ENCODE measurements around the gene RNF217. TPM values are rescaled to one million over a fixed set of nuclear protein-coding genes. Genes with fewer than 3 reads are reported as not detected.

The RNF217 gene
- polyA plus RNA-seq, 3 donors: 14.9 to 16.8 (median 15.8) TPM

DNA sequence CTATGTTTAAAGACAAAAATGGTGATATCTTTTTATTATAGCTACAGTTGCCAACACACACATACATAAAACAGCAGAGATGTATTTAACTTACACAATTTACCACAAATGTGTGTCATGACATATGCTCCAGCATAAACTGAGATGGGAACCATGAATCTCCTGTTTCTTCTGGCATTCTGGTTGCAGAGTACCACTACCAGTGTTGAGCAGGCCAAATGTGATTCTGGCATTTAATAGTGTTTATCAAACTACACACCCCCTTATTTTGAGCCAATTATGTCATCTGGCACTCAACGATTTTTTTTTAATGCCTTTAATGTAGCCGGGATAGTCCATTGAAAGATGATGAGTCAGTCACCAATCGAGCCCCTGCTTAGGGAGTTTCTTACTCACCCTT, 132.3 kb downstream of the RNF217 start:
- no peak for DNase-seq (ENCODE audit: low read depth in 3 of 3, low spot score in 2 of 3)

DNA sequence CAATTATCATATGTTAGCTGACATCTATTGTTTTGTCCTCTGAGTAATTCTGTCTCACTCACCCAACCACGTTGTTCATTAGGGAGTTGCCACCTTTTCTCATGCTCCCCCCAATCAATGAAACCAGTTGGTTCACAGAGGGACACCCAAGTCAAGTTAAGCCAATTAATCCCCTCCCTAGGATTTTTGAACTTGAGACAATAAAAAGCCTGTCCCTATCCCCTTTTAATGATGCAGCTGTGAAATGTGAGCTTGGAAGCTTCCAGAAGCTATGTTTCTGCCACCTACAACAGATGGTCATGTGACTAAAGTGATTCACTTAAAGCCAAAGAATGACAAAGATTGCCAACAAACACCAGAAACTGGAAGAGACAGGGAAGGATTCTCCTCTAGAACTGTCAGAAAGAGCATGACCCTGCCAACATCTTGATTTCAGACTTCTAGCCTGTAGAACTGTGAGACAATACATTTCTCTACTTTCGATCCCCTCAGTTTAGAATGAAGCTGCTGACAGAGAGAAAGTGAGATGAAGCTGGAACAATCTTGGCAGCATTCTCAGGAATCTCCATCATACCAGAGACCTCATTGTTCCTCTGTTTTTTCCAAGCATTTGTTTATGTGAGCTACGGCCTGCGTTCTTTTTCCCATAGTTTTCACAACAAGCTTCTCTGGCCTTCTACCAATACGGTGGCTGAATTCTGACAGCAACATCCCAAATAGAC, 133.5 kb downstream of the RNF217 start:
- no peak for DNase-seq (ENCODE audit: low read depth in 3 of 3, low spot score in 2 of 3)

GRCh38 chr6:125097186-125097585, 134.9 kb downstream of the RNF217 start:
- DNase-seq (ENCODE audit: low read depth in 3 of 3, low spot score in 2 of 3): no peak

- no peak for DNase-seq (ENCODE audit: low read depth in 3 of 3, low spot score in 2 of 3)
Observed at GRCh38 chr6:125098253-125098652, 136.0 kb downstream of the RNF217 start.

DNA sequence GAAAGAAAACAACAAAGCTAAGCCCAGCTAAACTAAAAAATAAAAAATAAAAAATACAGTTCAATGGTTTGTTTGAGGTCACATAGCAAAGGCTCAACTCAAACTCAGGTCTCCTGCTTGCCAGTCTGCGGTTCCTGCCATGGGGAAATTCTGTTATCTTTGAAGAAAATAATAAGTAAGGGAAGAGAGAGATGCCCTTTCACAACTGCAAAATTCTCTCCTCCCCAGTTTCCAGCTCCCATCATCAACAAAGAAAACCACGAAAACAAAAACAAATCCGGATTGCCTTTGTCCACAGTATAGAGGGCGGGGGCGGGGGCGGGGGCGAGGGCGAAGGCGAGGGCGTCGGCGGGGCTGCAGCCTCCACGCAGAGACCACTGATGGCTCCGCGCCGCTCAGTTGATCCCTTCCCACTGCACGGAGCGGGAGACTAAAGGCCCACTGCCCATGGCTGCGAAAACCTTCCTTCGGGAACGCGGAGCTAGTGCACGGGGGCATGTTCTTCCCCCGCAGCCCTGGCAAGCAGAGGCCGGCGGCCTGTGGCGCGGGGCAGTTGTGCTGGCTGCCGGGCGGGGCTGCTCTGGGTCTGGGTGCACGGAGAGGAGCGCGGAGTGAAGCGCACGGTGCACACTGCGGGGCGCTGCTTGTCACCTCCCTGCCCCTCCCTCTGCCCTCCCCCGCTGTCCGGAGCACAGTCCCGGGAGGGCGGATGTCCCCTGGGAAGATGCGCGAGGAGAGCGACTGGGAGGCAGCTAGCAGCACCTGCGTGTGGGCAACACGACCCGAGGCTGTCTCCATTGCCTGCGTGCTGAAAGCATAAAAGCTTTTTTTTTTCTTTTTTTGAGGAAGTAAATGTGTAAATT, 137.2 kb downstream of the RNF217 start:
- peak in 2 of 3 donors; percentile 19 to 40 for DNase-seq (ENCODE audit: low read depth in 3 of 3, low spot score in 2 of 3)

- DNase-seq (ENCODE audit: low read depth in 3 of 3, low spot score in 2 of 3): no peak
Observed at GRCh38 chr6:125100074-125100652, 137.9 kb downstream of the RNF217 start.

DNA sequence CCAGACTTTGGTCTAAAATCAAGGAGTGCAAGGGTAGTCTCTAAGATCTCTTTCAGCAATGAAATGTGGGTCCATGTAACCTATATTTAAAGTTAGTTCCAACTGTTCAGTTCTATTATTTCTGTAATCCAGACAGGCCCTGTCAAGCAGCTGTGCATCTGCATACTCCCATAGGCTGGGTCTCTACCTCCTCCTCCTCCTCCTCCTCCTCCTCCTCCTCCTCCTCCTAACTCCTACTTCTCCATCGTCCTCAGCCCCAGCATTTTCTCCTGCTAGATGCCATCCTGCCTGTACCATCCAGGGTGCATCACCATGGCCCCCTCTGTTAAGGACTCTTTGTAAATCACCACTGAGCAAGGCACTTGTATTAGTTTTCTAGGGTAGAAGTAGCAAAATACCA, 138.9 kb downstream of the RNF217 start:
- no peak for DNase-seq (ENCODE audit: low read depth in 3 of 3, low spot score in 2 of 3)

DNA sequence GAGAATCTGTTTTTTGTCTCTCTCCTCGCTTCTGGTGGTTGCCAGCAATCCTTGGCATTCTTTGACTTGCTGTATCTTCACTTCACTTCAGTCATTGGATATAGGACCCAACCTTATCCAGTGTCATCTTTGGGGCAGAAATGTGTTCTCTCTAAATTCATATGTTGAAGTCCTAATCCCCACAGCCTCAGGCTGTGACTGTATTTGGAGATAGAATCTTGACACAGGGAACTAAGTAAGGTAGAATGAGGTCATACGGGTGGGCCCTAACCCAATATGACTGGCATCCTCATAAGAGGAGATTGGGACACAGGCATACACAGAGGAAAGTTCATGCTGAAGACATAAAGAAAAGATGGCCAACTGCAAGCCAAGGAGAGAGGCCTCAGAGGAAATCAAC, 139.4 kb downstream of the RNF217 start:
- DNase-seq (ENCODE audit: low read depth in 3 of 3, low spot score in 2 of 3): no peak

DNA sequence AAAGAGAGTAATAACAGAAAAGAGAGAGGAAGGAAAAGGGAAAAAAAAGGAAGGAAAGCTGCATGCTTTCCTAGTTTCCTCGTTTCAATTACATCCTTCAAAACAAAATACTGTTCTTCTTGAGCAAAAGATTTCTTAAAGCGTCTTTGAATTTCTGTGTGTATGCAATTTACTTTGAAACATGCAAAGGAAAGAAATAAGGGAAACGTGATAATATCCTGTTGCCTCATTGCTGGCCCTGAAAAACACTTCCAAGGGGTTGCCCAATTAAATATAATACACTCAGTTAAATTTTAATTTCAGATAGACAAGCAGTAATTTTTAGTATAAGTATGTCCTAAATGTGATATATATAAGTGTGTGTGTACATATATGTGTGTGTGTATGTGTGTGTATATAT, 140.2 kb downstream of the RNF217 start:
- DNase-seq (ENCODE audit: low read depth in 3 of 3, low spot score in 2 of 3): no peak

GRCh38 chr6:125102891-125103290, 140.7 kb downstream of the RNF217 start:
- no peak for DNase-seq (ENCODE audit: low read depth in 3 of 3, low spot score in 2 of 3)

DNA sequence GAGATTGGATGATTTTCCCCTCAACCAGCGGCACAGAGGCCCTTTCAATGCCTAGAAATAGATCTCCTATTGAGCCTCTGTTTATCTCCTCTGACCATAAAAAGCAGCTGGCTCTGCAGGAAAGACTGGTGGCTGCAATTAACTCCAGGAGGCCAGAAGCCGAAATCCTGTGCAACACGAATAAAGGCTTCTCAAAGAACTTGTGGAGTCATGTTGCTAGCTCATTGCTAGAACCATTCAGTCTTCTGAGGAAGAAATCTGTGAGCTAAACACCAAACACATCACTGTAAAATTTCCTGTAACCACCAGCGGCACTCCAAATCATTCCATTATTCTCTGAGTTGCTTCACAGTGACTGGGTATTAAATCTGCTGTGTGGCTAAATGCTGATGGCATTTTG, 142.2 kb downstream of the RNF217 start:
- DNase-seq (ENCODE audit: low read depth in 3 of 3, low spot score in 2 of 3): no peak

- no peak for DNase-seq (ENCODE audit: low read depth in 3 of 3, low spot score in 2 of 3)
Observed at GRCh38 chr6:125107048-125107447, 144.8 kb downstream of the RNF217 start.

DNA sequence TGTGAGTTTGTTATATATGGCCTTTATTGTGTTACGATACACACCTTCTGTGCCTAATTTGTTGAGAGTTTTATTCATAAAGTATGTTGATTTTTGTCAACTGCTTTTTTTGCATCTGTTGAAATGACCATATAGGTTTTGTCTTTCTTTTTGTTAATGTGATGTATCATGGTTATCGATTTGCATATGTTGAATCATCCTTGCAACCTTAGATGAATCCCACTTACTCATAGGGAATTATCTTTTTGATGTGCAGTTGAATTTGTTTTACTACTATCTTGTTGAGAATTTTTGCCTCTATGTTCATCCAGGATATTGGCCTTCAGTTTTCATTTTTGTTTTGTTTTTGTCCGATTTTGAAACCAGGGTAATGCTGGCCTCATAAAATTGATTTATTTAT, 145.7 kb downstream of the RNF217 start:
- DNase-seq (ENCODE audit: low read depth in 3 of 3, low spot score in 2 of 3): no peak

DNA sequence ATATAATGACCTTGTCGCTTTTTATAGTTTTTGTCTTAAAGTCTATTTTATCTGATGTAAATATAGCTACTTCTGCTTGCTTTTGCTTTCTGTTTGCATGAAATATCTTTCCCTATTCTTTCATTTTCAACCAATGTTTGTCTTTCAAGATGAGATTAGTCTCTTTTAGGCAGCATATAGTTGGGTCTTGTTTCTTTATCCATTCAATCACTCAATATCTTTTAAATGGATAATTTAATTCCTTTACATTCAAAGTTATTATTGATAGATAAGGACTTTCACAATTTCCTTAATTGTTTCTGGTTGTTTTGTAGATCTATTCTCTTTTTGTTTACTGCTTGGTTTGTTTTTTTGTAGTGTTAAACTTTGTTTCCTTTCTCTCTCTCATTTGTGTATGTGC, 147.8 kb downstream of the RNF217 start:
- DNase-seq (ENCODE audit: low read depth in 3 of 3, low spot score in 2 of 3): no peak

DNA sequence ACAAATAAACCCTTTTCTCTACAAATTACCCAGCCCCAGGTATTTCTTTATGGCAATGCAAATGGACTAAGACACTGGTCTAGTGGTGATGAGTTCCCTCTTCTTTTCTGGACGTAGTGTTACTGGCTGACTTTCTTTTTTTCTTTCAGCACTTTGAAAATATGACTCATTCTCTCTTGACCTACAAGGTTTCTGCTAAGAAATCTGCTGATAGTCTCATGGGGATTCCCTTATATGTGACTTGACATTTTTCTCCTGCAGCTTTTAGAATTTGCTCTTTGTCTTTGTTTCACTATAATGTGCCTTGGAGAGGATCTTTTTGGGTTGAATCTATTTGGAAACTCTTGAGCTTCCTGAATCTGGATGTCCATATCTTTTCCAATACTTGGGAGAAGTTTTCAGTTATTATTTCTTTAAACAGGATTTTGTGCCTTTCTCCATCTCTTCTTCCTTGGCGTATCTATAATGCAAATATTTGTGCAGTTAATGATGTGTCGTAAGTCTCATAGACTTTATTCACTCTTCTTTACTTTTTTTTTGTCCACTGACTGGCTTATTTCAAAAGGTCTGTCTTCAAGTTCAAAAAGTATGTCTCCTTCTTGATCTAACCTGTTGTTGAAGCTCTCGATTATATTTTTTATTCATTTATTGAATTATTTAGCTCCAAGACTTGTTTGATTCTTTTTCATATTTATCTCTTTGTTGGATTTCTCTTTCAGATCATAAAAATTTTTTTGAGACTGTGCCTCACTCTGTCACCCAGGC, 149.2 kb downstream of the RNF217 start:
- DNase-seq (ENCODE audit: low read depth in 3 of 3, low spot score in 2 of 3): no peak

GRCh38 chr6:125112934-125113333, 150.7 kb downstream of the RNF217 start:
- no peak for DNase-seq (ENCODE audit: low read depth in 3 of 3, low spot score in 2 of 3)

- peak in 1 of 3 donors; percentile 19 for DNase-seq (ENCODE audit: low read depth in 3 of 3, low spot score in 2 of 3)
Observed at GRCh38 chr6:125114248-125114858, 152.1 kb downstream of the RNF217 start.

- no peak for DNase-seq (ENCODE audit: low read depth in 3 of 3, low spot score in 2 of 3)
Observed at GRCh38 chr6:125116170-125116569, 153.9 kb downstream of the RNF217 start.

- no peak for DNase-seq (ENCODE audit: low read depth in 3 of 3, low spot score in 2 of 3)
Observed at GRCh38 chr6:125116710-125117109, 154.5 kb downstream of the RNF217 start.

DNA sequence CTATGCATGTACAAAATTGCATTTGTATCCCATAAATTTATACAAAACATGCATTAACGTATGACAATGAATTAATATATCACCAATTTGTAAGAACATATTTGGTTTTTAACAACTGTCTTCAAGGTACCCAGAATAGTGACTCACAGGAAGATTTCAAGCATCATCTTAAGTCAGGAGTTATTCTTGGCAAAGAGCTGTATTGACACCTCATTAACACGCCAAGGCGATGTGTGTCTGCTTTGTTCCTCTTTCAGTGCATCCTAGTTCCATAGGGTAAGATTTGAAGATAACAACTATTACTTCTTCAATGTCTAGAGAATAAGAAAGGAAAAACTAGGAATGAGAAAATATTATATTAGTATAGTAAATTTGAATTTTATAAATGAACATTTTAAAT, 155.6 kb downstream of the RNF217 start:
- no peak for DNase-seq (ENCODE audit: low read depth in 3 of 3, low spot score in 2 of 3)

All from right renal cortex interstitium (tissue), 3 donors.